Measurements from ENCODE around the gene BCL2L1. TPM values are rescaled to one million over a fixed set of nuclear protein-coding genes. Genes with fewer than 3 reads are reported as not detected.

Gene BCL2L1
- total RNA-seq, 4 donors from 2014 or later: 105 to 138 (median 119) TPM

DNA sequence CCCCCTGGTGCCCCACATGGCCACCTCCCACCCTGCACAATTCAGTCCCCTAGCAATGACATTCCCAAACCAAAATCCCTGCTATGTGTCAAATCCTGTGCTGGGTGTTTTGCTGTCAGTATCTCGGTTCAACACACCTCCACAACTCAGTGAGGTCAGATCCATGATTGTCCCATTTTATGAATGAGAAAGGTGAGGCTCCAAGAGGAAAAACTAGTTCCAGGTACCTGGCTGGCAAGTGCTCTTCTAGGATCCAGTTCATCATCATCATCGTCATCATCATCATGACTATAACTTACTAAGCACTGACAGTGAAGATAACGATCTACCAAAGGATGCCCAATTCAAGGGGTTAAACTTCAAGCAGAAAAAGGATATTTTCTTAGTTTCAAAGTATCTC is 102.4 kb downstream of the BCL2L1 start:
- no peaks in the 10 kb centered on the region for H3K9me3 ChIP-seq
- whole genome bisulfite sequencing, 2 donors: 83 to 88% methylated on average over 3 of the region's 3 CpGs
- no peak for DNase-seq (ENCODE audit: low spot score in 2 of 2)

DNA sequence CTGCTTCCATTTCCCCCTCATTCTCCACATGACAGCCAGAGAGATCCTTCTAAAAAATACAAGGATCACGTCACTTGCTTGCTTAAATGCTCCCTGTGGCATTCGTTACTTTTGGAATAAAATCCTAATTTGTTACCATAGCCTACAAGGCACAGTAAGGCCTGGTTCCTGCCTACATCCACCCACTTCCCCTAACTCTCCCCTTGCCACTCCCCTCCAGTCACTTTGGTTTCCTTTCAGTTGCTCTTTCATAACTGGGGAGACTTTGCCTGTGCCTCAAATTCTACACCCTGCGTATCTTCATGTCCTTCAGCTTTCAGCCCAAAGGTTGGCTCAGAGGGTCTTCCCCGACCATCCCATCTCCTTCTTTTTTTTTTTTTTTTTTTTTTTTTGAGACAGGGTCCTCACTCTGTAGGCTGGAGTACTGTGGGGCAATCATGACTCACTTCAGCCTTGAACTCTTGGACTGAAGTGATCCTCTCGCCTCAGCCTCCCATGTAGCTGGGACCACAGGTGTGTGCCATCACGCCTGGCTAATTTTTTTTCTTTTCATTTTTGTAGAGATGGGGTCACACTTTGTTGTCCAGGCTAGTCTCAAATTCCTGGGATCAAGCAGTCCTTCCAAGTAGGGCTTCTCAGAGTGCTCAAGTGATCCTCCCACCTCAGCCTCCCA is 105.1 kb downstream of the BCL2L1 start:
- H3K4me3 ChIP-seq: no peak overlapping the region
- H3K4me1 ChIP-seq: peaks cover 0 to 13% (median 0%) of the 10 kb centered on the region in 4 donors
- H3K27me3 ChIP-seq: no peaks in the 10 kb centered on the region
- 72 to 82% methylated on average over 6 of the region's 6 CpGs for WGBS, 2 donors
- no peaks in the 10 kb centered on the region for H3K9me3 ChIP-seq
- H3K36me3 ChIP-seq: no peaks in the 10 kb centered on the region
- TF ChIP-seq, protein P1, sequence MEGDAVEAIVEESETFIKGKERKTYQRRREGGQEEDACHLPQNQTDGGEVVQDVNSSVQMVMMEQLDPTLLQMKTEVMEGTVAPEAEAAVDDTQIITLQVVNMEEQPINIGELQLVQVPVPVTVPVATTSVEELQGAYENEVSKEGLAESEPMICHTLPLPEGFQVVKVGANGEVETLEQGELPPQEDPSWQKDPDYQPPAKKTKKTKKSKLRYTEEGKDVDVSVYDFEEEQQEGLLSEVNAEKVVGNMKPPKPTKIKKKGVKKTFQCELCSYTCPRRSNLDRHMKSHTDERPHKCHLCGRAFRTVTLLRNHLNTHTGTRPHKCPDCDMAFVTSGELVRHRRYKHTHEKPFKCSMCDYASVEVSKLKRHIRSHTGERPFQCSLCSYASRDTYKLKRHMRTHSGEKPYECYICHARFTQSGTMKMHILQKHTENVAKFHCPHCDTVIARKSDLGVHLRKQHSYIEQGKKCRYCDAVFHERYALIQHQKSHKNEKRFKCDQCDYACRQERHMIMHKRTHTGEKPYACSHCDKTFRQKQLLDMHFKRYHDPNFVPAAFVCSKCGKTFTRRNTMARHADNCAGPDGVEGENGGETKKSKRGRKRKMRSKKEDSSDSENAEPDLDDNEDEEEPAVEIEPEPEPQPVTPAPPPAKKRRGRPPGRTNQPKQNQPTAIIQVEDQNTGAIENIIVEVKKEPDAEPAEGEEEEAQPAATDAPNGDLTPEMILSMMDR (IDR thresholded peaks at IDR 0.05): no peak
- TF ChIP-seq POLR2A (IDR thresholded peaks at IDR 0.05) (no peak), EP300 (IDR thresholded peaks at IDR 0.05) (no peak)
- no peak overlapping the region for H3K27ac ChIP-seq
- no peak for DNase-seq (ENCODE audit: low spot score in 2 of 2)

More for the DNA sequence above, 102.4 kb downstream of the BCL2L1 start:
- no peak overlapping the region for H3K4me3 ChIP-seq
- peaks cover 0 to 11% (median 0%) of the 10 kb centered on the region in 4 donors for H3K4me1 ChIP-seq
- H3K27me3 ChIP-seq: no peaks in the 10 kb centered on the region
- TF ChIP-seq EP300 (IDR thresholded peaks at IDR 0.05) (no peak), POLR2A (IDR thresholded peaks at IDR 0.05) (no peak)
- TF ChIP-seq, protein P1 (IDR thresholded peaks at IDR 0.05): no peak
- H3K36me3 ChIP-seq: no peaks in the 10 kb centered on the region
- no peak overlapping the region for H3K27ac ChIP-seq

DNA sequence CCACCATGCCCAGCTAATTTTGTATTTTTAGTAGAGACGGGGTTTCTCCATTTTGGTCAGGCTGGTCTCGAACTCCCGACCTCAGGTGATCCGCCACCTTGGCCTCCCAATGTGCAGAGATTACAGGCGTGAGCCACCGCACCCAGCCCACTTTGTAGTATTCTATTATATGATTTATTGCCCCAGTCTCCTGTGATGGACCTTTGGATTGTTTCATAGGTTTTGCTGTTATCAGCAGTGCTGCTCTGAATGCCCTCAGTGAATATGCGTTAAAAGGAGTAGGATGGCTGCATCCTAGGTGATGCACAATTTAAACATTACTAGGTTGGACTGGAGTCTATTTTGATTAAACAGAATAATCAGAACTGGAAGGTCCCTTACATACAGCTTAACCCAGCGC is 107.3 kb downstream of the BCL2L1 start:
- Histone ChIP-seq H3K4me3 (no peak overlapping the region), H3K9me3 (no peaks in the 10 kb centered on the region), H3K4me1 (peaks cover 0 to 16% (median 2%) of the 10 kb centered on the region in 4 donors), H3K27me3 (no peaks in the 10 kb centered on the region), H3K27ac (no peak overlapping the region), H3K36me3 (no peaks in the 10 kb centered on the region)
- TF ChIP-seq, protein P1 (IDR thresholded peaks at IDR 0.05): no peak
- TF ChIP-seq EP300 (IDR thresholded peaks at IDR 0.05) (no peak), POLR2A (IDR thresholded peaks at IDR 0.05) (no peak)
- no peak for DNase-seq (ENCODE audit: low spot score in 2 of 2)
- WGBS, 2 donors: 92 to 93% methylated on average over 8 of the region's 8 CpGs

Other genes with a start within 250 kb of the BCL2L1 start
- gene DEFB124, start 247.7 kb downstream of the BCL2L1 start, total RNA-seq: not detected
- 10 to 100 TPM in 1 of 4 donors, 1 to 10 TPM in 3; 4.4 to 12.0 (median 5.5) TPM for gene REM1, start 247.6 kb downstream of the BCL2L1 start, total RNA-seq
- gene HM13, start 208.4 kb downstream of the BCL2L1 start, total RNA-seq: 10 to 100 TPM; 54.8 to 86.7 (median 75.8) TPM
- gene ID1, start 117.6 kb downstream of the BCL2L1 start, total RNA-seq: 100 to 1,000 TPM; 524 to 962 (median 571) TPM
- 1 to 10 TPM in 3 of 4 donors, not detected in 1; 1.6 to 8.2 (median 4.2) TPM for gene COX4I2, start 85.0 kb downstream of the BCL2L1 start, total RNA-seq
- gene TPX2, start 16.4 kb upstream of the BCL2L1 start, total RNA-seq: 1 to 10 TPM in 1 of 4 donors, under 1 TPM in 3; 0.21 to 2.7 (median 0.40) TPM
- 1 to 10 TPM in 1 of 4 donors, under 1 TPM in 1, not detected in 2; 0.66 to 1.3 TPM for gene MYLK2, start 96.5 kb upstream of the BCL2L1 start, total RNA-seq
- gene FOXS1, start 122.7 kb upstream of the BCL2L1 start, total RNA-seq: 10 to 100 TPM in 1 of 4 donors, 1 to 10 TPM in 3; 3.0 to 11.8 (median 8.0) TPM
- 10 to 100 TPM; 31.8 to 61.3 (median 44.6) TPM for gene DUSP15, start 147.7 kb upstream of the BCL2L1 start, total RNA-seq
- 1 to 10 TPM; 2.8 to 3.7 (median 3.1) TPM for gene TTLL9, start 147.8 kb upstream of the BCL2L1 start, total RNA-seq
- gene PDRG1, start 229.2 kb upstream of the BCL2L1 start, total RNA-seq: 10 to 100 TPM in 3 of 4 donors, 1 to 10 TPM in 1; 9.6 to 15.7 (median 11.0) TPM
- not detected for gene XKR7, start 245.3 kb upstream of the BCL2L1 start, total RNA-seq

Data from tibial nerve (tissue), 4 donors.